ENCODE results near the gene CLASRP. TPM values are rescaled to one million over a fixed set of nuclear protein-coding genes. Genes with fewer than 3 reads are reported as not detected.
"Not testable (repeated sequence)": the region's sequence is repeated elsewhere in the genome, so short reads cannot be mapped to it uniquely, and the experiment has no call there.

CLASRP gene
- 101 TPM for total RNA-seq

- DNase-seq (ENCODE audit: low spot score) = peak; percentile 91
These were observed at the start of gene CLASRP for GRCh38 chr19:45038931-45039893. Gene CLASRP, plus strand, starts transcription at chr19:45039045. Its CDS starts 1,168 bp downstream, at chr19:45040213.

GRCh38 chr19:44990459-44990858 lies 48.4 kb upstream of the CLASRP start:
- DNase-seq (ENCODE audit: low spot score) = no peak

GRCh38 chr19:44990966-44991365 lies 47.9 kb upstream of the CLASRP start:
- no peak for DNase-seq (ENCODE audit: low spot score)

GRCh38 chr19:44992336-44993163 lies 46.3 kb upstream of the CLASRP start:
- DNase-seq (ENCODE audit: low spot score) = no peak

GRCh38 chr19:44993526-44993925 lies 45.3 kb upstream of the CLASRP start:
- DNase-seq (ENCODE audit: low spot score) = no peak

- no peak for DNase-seq (ENCODE audit: low spot score)
These were observed 44.8 kb upstream of the CLASRP start for GRCh38 chr19:44993926-44994537.

- DNase-seq (ENCODE audit: low spot score) = no peak
These were observed 40.8 kb upstream of the CLASRP start for GRCh38 chr19:44998025-44998424.

GRCh38 chr19:44999131-44999925 lies 39.5 kb upstream of the CLASRP start:
- DNase-seq (ENCODE audit: low spot score) = not testable (repeated sequence)

- not testable (repeated sequence) for DNase-seq (ENCODE audit: low spot score)
These were observed 38.2 kb upstream of the CLASRP start for GRCh38 chr19:45000665-45001064.

GRCh38 chr19:45001087-45001739 lies 37.6 kb upstream of the CLASRP start, which contains the start of gene RELB:
Gene RELB, plus strand, starts transcription at chr19:45001464. Its CDS starts 116 bp downstream, at chr19:45001580.
- peak; percentile 93 for DNase-seq (ENCODE audit: low spot score)

GRCh38 chr19:45003485-45003884 lies 35.4 kb upstream of the CLASRP start:
- no peak for DNase-seq (ENCODE audit: low spot score)

GRCh38 chr19:45005787-45006186 lies 33.1 kb upstream of the CLASRP start:
- no peak for DNase-seq (ENCODE audit: low spot score)

GRCh38 chr19:45008552-45008951 lies 30.3 kb upstream of the CLASRP start:
- DNase-seq (ENCODE audit: low spot score) = no peak

GRCh38 chr19:45009625-45010255 lies 29.1 kb upstream of the CLASRP start:
- no peak for DNase-seq (ENCODE audit: low spot score)

GRCh38 chr19:45010306-45010705 lies 28.5 kb upstream of the CLASRP start:
- DNase-seq (ENCODE audit: low spot score) = no peak

- no peak for DNase-seq (ENCODE audit: low spot score)
These were observed 26.9 kb upstream of the CLASRP start for GRCh38 chr19:45011959-45012358.

GRCh38 chr19:45016388-45017314 lies 22.2 kb upstream of the CLASRP start:
- DNase-seq (ENCODE audit: low spot score) = peak; percentile 68

GRCh38 chr19:45019187-45019586 lies 19.7 kb upstream of the CLASRP start:
- no peak for DNase-seq (ENCODE audit: low spot score)

- DNase-seq (ENCODE audit: low spot score) = no peak
These were observed 18.8 kb upstream of the CLASRP start for GRCh38 chr19:45020071-45020470.

All from mucosa of gallbladder (tissue), 1 donor.